ENCODE results near the gene ASB6. TPM values are rescaled to one million over a fixed set of nuclear protein-coding genes. Genes with fewer than 3 reads are reported as not detected.
A peak's percentile ranks its signal among the peaks of the same experiment; 100 is the strongest.

The ASB6 gene
- total and polyA plus RNA-seq, 2 of the 13 experiments (the other 11 are each of a cell fraction or from before 2014, with no cell fraction given) = 8.2 to 8.4 TPM

DNA sequence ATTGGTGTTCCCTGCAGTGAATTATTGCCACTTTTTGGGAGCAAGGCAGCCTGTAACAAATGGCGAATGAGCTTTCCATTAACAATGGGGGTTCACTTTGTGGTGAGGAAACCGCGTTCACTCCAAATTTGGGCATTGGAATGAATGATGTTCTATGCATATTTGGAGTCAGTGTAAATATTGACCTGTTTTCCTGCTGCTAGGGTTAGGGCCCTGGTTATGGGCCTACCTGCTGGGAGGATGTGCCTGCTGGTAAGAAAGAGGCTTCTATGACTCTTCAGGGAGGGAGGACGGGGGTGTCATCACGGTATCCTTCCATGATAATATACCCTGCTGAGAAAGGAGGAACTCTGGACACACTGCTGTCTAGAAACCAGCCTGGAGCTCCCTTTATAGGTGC, 50.0 kb downstream of the ASB6 start:
- in situ Hi-C loops (cut with HindIII; ENCODE audit: extremely low pct_ligation_motif_present, low pct_unique_long_range_greater_than_20kb) = no loop called here
- H3K79me2 ChIP-seq (ENCODE audit: insufficient read depth, low read length) = no peaks in the 10 kb centered on the region
- TF ChIP-seq NR2F1 (CRISPR knock-in tag; IDR thresholded peaks at IDR 0.05) (no peak), KMT2A (CRISPR knock-in tag; IDR thresholded peaks at IDR 0.05) (no peak), FOXO1 (CRISPR knock-in tag; IDR thresholded peaks at IDR 0.05) (peak; percentile 25; the same call in 1 of the 2 replicates), ZNF160 (CRISPR knock-in tag; IDR thresholded peaks at IDR 0.05) (no peak), ZNF589 (CRISPR knock-in tag; conservative IDR thresholded peaks at IDR 0.05) (no peak), NFKBIZ (CRISPR knock-in tag; IDR thresholded peaks at IDR 0.05) (no peak), SAP130 (CRISPR knock-in tag; IDR thresholded peaks at IDR 0.05; ENCODE audit: low read depth) (peak; percentile 33), ZBTB1 (CRISPR knock-in tag; IDR thresholded peaks at IDR 0.05; ENCODE audit: borderline replicate concordance) (no peak), EHMT2 (IDR thresholded peaks at IDR 0.05; ENCODE audit: borderline replicate concordance, low read depth, low read length) (no peak), ZNF891 (CRISPR knock-in tag; IDR thresholded peaks at IDR 0.05) (no peak), NFAT5 (CRISPR knock-in tag; IDR thresholded peaks at IDR 0.05) (no peak), ZNF598 (CRISPR knock-in tag; IDR thresholded peaks at IDR 0.05; ENCODE audit: borderline replicate concordance) (no peak), YY1 (IDR thresholded peaks at IDR 0.05; ENCODE audit: insufficient read depth, insufficient replicate concordance, low read depth, low read length) (no peak)
- TF ChIP-seq, protein P1, sequence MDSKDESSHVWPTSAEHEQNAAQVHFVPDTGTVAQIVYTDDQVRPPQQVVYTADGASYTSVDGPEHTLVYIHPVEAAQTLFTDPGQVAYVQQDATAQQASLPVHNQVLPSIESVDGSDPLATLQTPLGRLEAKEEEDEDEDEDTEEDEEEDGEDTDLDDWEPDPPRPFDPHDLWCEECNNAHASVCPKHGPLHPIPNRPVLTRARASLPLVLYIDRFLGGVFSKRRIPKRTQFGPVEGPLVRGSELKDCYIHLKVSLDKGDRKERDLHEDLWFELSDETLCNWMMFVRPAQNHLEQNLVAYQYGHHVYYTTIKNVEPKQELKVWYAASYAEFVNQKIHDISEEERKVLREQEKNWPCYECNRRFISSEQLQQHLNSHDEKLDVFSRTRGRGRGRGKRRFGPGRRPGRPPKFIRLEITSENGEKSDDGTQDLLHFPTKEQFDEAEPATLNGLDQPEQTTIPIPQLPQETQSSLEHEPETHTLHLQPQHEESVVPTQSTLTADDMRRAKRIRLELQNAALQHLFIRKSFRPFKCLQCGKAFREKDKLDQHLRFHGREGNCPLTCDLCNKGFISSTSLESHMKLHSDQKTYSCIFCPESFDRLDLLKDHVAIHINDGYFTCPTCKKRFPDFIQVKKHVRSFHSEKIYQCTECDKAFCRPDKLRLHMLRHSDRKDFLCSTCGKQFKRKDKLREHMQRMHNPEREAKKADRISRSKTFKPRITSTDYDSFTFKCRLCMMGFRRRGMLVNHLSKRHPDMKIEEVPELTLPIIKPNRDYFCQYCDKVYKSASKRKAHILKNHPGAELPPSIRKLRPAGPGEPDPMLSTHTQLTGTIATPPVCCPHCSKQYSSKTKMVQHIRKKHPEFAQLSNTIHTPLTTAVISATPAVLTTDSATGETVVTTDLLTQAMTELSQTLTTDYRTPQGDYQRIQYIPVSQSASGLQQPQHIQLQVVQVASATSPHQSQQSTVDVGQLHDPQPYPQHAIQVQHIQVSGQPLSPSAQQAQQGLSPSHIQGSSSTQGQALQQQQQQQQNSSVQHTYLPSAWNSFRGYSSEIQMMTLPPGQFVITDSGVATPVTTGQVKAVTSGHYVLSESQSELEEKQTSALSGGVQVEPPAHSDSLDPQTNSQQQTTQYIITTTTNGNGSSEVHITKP (CRISPR knock-in tag; IDR thresholded peaks at IDR 0.05; ENCODE audit: low read depth) = no peak
- TF ChIP-seq, protein P2, sequence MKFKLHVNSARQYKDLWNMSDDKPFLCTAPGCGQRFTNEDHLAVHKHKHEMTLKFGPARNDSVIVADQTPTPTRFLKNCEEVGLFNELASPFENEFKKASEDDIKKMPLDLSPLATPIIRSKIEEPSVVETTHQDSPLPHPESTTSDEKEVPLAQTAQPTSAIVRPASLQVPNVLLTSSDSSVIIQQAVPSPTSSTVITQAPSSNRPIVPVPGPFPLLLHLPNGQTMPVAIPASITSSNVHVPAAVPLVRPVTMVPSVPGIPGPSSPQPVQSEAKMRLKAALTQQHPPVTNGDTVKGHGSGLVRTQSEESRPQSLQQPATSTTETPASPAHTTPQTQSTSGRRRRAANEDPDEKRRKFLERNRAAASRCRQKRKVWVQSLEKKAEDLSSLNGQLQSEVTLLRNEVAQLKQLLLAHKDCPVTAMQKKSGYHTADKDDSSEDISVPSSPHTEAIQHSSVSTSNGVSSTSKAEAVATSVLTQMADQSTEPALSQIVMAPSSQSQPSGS (CRISPR knock-in tag; IDR thresholded peaks at IDR 0.05) = 0 out of 2 replicates have a peak, but pooled peaks have one; percentile 17

More for the DNA sequence above, 50.0 kb downstream of the ASB6 start:
- no peak for FAIRE-seq
- peaks cover 59% of the 10 kb centered on the region for H3K4me1 ChIP-seq (ENCODE audit: insufficient read depth, low read length)
- peak; percentile 63 for DNase-seq (ENCODE audit: low spot score)
- no peak; the same call in 2 of the 3 replicates for ATAC-seq
- H3K27me3 ChIP-seq (ENCODE audit: control insufficient read depth in 1 of 2, insufficient read depth in 2 of 2, low read length in 2 of 2) = no peaks in the 10 kb centered on the region
- intact Hi-C loops (cut with micrococcal nuclease; ENCODE audit: unreplicated experiment) = no loop called here
- H4K20me1 ChIP-seq (ENCODE audit: insufficient read depth, low read length) = no peaks in the 10 kb centered on the region
- H3K9me3 ChIP-seq (ENCODE audit: low read length) = no peaks in the 10 kb centered on the region
- H3K4me3 ChIP-seq (replicated peaks in 1 of 3; ENCODE audit: insufficient read depth in 1 of 3, low read depth in 2 of 3, low read length in 3 of 3) = 0 out of 6 replicates have a peak overlapping the region, but pooled peaks of 1 of the 3 experiments have one; percentile 18
- no peak overlapping the region for H2AFZ ChIP-seq (ENCODE audit: low read length)
- no peak overlapping the region for H3K9ac ChIP-seq (ENCODE audit: insufficient read depth, low read depth, low read length)
- peak overlapping the region; percentile 50 for H3K4me2 ChIP-seq (ENCODE audit: low read depth, low read length)
- no TSS peak for BruUV-seq (replicated peaks)
- ChIA-PET CTCF (ENCODE audit: low intra/inter-chr PET ratio, low total read pairs) (no interaction called here), POLR2A (interaction anchor here (0.9 to 2.7 kb wide), 7 partner anchors 8 to 33 kb away, joined by 3 to 8 read pairs (median 5); no protein-coding TSS in a partner anchor)
- peak overlapping the region; percentile 41 for H3K27ac ChIP-seq (ENCODE audit: extremely low read length, insufficient read depth, low read length)
- 41% methylated on average over 5 of the region's 5 CpGs for WGBS (ENCODE audit: low lambda C conversion rate)
- H3K36me3 ChIP-seq (replicated peaks in 1 of 2; ENCODE audit: control insufficient read depth in 1 of 2, insufficient read depth in 2 of 2, low read length in 2 of 2) = no peaks in the 10 kb centered on the region
